HTERT RPE-1 (cell line): ENCODE data around the gene RSPH1.
"Not testable (repeated sequence)": the region's sequence is repeated elsewhere in the genome, so short reads cannot be mapped to it uniquely, and the experiment has no call there.

ENCODE experiments used
- in situ Hi-C: fragments of 300-500 bp; cut with MboI; formaldehyde crosslinking; loops from 4 replicates; pipeline ENCODE4 v1.14.3; 2020; ENCODE audit warnings: low sequenced_read_pairs

RSPH1 gene

GRCh38 chr21:42489991-42490390 is 6.0 kb downstream of the RSPH1 start:
- in situ Hi-C loops: no loop called here

- in situ Hi-C loops: no loop called here
Measured at GRCh38 chr21:42489006-42489563, 6.9 kb downstream of the RSPH1 start.

- in situ Hi-C loops: no loop called here
Measured at GRCh38 chr21:42486531-42486930, 9.5 kb downstream of the RSPH1 start.

- in situ Hi-C loops: no loop called here
Measured at GRCh38 chr21:42486072-42486471, 10.0 kb downstream of the RSPH1 start.

GRCh38 chr21:42484966-42485365 is 11.1 kb downstream of the RSPH1 start:
- in situ Hi-C loops: no loop called here

- in situ Hi-C loops: no loop called here
Measured at GRCh38 chr21:42481169-42481568, 14.9 kb downstream of the RSPH1 start.

- in situ Hi-C loops: no loop called here
Measured at GRCh38 chr21:42480736-42481135, 15.3 kb downstream of the RSPH1 start.

- in situ Hi-C loops: no loop called here
Measured at GRCh38 chr21:42479582-42479981, 16.4 kb downstream of the RSPH1 start.

- in situ Hi-C loops: no loop called here
Measured at GRCh38 chr21:42478504-42478903, 17.5 kb downstream of the RSPH1 start.

- in situ Hi-C loops: no loop called here
Measured at GRCh38 chr21:42476388-42477331, 19.4 kb downstream of the RSPH1 start.

GRCh38 chr21:42475526-42476387 is 20.3 kb downstream of the RSPH1 start:
- in situ Hi-C loops: no loop called here

GRCh38 chr21:42475036-42475435 is 21.0 kb downstream of the RSPH1 start:
- in situ Hi-C loops: no loop called here

GRCh38 chr21:42474043-42474831 is 21.8 kb downstream of the RSPH1 start:
- in situ Hi-C loops: no loop called here

GRCh38 chr21:42473498-42474042 is 22.5 kb downstream of the RSPH1 start:
- in situ Hi-C loops: no loop called here

GRCh38 chr21:42472521-42472920 is 23.5 kb downstream of the RSPH1 start:
- in situ Hi-C loops: no loop called here

- in situ Hi-C loops: no loop called here
Measured at GRCh38 chr21:42471716-42472330, 24.2 kb downstream of the RSPH1 start.

GRCh38 chr21:42471206-42471605 is 24.8 kb downstream of the RSPH1 start:
- in situ Hi-C loops: no loop called here

GRCh38 chr21:42469726-42470125 is 26.3 kb downstream of the RSPH1 start:
- in situ Hi-C loops: not testable (repeated sequence)

GRCh38 chr21:42469272-42469671 is 26.8 kb downstream of the RSPH1 start:
- in situ Hi-C loops: no loop called here
